ENCODE results near the gene ACOX3. TPM values are rescaled to one million over a fixed set of nuclear protein-coding genes. Genes with fewer than 3 reads are reported as not detected.
"Not testable (repeated sequence)": the region's sequence is repeated elsewhere in the genome, so short reads cannot be mapped to it uniquely, and the experiment has no call there.

ACOX3 gene
- polyA plus RNA-seq, 4 donors, result 13.0 to 18.6 (median 15.7) TPM

DNA sequence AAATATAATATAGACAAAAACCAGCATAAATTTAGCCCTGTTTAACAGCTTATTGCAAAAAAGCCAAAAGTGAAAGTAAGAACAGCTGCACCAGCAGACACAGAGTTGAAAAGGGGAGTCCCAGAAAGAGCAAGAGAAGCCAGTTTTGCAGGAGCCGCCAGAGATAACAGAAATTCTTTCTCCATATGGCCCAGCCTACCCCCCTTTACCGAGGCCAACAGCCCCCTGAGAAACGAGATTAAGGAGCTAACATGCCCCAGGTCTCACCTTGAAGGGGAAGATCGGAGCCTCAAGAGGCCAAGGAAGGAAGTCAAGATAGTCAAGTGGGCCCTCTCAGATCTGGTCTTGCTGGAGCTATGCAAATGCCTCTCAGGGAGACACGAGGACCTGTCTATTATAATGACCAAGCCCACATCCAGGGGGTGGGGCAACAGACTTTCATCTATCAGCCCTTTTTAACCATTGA is 4.8 kb downstream of the ACOX3 start:
- no peak for DNase-seq (ENCODE audit: low read depth in 4 of 4, low spot score in 3 of 4)

DNA sequence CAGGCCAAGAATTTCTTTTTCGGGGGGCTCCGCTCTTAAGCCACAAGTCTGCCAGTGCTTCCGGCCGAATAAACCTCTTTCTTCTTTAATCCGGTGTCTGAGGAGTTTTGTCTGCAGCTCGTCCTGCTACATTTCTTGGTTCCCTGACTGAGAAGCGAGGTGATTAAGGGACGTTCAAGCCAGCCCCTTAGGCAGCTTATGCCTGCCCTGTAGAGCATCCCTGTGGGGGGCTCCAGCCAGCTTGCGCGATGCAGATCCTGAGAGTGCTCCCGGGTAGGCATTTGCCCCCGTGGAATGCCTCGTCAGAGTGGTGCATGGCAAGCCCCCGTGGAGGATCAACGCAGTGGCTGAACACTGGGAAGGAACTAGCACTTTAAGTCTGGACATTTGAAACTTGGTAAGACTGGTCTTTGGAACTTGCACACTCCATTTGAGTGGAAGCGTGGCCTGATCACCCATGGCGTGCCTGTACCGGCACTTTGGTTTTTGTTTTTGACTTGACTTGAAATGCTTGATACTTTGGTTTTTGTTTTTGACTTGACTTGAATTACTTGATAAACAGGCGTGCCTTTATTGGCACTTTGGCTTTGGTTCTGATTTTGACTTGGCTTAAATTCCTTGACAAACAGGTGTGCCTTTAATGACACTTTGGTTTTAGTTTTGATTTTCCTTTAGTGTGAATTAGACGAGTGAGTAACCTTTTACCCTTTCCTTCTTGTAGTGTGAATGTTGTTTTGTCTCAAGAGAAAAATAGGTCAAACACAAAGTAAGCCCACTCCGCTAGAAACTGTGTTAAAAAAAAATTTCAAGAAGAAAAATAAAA is 6.1 kb downstream of the ACOX3 start:
- no peak for DNase-seq (ENCODE audit: low read depth in 4 of 4, low spot score in 3 of 4)

DNA sequence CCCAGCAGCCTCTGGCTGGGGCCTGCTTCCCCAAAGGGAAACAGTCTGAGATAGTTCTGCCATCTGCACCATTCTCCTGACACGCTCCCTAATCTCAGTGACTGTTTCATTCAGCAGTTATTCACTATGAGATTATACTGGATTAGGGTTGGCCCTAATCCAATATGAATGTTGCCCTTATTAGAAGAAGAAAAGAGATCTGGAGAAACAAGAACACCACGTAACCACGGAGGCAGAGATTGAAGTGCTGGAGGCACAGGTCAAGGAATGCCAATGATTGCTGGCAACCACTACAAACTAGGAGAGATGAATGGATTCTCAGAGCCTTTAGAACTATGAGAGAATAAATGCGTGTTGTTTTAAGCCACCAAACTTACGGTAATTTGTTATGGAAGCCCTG is 7.4 kb downstream of the ACOX3 start:
- DNase-seq (ENCODE audit: low read depth in 4 of 4, low spot score in 3 of 4), result no peak

DNA sequence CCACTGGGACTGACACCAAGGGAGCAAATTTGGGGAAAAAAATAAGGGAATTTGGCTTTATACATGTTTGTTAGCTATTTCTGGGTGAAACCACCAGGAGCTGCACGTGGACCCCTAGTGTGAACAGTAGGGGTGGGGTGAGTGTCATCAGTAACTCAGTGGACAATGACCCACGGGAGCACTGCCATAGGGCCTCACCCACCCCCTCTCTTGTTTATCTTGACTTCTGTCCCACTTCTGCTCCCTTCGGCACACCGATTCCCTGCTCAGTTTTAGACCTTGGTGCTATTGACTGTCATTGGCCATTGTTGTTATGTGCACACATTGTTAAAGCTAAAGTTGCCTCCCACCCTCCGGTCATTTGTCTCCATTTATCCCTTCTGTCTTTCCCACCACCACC is 9.0 kb downstream of the ACOX3 start:
- DNase-seq (ENCODE audit: low read depth in 4 of 4, low spot score in 3 of 4), result no peak

DNA sequence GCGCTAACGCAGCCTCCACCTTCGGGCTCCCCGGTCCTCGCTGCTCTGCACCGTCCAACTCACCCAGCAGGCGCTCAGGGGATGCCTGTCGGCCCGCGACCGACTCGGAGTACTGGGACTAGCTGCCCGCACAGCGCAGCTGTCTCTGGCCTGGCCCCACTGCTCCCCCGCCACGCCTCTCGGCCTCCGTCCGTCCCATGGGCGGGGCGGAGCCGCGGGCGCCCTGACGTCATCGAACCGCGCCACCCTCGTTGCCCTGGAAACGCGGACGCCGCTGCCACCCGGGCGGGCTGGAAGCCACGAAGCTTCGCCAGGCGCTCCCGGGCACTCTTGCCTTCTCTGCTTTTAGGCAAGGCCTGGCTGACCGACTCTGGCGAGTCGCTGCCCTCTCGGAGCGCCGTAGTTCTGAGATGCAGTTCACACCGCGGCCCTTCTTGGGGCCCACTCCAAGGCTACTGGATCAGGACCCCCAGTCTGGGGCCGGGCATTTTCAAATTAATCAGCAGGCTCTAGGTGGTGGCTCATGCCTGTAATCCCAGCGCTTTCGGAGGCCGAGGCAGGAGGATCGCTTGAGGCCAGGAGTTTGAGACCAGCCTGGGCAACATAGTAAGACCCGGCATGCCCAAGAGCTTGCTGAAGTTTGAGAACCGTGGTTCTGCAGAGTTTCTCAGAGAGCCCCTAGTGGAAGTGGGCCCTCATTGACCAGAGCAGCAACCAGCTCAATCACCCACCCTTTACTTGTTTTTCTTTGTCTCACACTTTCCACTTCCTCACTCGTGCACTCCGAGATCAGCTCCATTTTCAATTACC is 12.0 kb downstream of the ACOX3 start:
- DNase-seq (ENCODE audit: low read depth in 4 of 4, low spot score in 3 of 4), result peak; percentile 63 to 78 (median 75)

DNA sequence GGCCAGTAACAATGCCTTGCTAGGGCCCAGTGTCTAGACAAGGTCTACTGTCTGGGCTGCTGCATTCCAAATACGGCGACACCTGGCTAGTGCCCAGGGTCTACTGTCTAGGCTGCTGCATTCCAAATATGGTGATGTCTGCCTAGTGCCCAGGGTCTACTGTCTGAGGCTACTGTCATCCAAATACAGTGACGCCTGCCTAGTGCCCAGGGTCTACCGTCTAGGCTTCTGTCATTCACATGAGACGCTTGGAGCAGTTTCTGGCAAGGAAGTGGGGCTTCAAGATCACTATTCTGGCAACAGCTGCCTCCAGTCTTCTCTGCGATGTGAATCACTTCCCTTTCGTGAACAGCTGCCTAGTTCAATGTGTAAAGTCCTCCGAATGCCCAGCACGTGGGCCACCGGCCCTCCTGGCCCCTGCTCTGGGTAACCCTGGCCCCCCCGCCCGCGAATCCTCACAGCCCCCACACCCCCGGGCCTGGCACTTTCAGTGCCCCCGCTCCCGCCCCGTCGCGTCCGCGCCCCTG is 12.7 kb downstream of the ACOX3 start:
- DNase-seq (ENCODE audit: low read depth in 4 of 4, low spot score in 3 of 4), result no peak

DNA sequence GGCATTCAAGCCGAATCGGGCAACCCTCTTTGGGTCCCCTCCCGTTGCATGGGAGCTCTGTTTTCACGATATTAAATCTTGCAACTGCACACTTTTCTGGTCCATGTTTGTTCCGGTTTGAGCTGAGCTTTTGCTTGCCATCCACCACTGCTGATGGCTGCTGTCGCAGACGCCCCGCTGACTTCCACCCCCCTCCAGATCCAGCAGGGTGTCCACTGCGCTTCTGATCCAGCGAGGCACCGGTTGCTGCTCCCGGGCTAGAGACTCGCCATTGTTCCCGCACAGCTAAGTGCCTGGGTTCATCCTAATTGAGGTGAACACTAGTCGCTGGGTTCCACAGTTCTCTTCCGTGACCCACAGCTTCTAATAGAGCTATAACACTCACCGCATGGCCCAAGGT is 13.3 kb downstream of the ACOX3 start:
- no peak for DNase-seq (ENCODE audit: low read depth in 4 of 4, low spot score in 3 of 4)

DNA sequence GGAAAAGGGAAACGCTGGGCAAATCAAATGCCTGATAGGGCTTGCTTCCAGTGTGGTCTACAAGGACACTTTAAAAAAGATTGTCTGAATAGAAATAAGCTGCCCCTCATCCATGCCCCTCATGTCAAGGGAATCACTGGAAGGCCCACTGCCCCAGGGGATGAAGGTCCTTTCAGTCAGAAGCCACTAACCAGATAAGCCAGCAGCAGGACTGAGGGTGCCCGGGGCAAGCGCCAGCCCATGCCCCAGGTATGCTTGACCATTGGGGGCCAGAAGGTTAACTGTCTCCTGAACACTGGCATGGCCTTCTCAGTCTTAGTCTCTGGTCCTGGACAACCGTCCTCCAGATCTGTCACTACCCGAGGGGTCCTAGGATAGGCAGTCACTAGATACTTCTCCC is 17.7 kb downstream of the ACOX3 start:
- no peak for DNase-seq (ENCODE audit: low read depth in 4 of 4, low spot score in 3 of 4)

DNA sequence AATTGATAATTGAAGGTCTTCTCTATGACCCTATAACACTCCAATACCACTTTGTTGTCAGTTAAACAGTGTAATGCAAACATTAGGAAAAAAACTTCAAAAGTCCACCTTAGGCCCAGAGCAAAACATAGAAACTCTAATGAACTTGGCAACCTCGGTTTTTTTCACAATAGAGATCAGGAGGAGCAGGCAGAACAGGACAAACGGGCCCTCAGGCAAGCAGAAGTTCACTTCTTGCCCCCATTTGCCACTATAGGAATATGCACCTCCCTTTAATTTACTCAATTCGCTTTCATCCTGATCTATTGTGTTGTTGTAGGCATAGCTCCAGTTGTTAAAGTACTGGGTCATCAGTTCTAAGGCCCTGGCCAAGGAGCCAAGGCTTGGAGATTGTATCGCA is 18.2 kb downstream of the ACOX3 start:
- DNase-seq (ENCODE audit: low read depth in 4 of 4, low spot score in 3 of 4), result no peak

DNA sequence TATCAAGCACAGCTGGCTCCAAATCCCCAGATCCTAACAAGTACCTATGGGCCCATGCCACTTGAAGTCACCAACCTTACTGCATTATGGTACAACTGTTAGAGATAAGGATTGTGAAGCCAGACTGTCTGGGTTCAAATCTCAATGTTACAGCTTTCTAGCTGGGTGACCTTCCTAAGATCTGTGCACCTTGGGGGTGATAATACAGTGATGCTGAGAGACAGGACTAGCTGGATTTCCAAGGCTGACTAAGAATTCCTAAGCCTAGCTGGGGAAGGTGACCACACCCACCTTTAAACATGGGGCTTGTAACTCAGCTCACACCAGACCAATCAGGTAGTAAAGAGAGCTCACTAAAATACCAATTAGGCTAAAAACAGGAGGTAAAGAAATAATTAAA is 20.4 kb downstream of the ACOX3 start:
- DNase-seq (ENCODE audit: low read depth in 4 of 4, low spot score in 3 of 4), result not testable (repeated sequence)

DNA sequence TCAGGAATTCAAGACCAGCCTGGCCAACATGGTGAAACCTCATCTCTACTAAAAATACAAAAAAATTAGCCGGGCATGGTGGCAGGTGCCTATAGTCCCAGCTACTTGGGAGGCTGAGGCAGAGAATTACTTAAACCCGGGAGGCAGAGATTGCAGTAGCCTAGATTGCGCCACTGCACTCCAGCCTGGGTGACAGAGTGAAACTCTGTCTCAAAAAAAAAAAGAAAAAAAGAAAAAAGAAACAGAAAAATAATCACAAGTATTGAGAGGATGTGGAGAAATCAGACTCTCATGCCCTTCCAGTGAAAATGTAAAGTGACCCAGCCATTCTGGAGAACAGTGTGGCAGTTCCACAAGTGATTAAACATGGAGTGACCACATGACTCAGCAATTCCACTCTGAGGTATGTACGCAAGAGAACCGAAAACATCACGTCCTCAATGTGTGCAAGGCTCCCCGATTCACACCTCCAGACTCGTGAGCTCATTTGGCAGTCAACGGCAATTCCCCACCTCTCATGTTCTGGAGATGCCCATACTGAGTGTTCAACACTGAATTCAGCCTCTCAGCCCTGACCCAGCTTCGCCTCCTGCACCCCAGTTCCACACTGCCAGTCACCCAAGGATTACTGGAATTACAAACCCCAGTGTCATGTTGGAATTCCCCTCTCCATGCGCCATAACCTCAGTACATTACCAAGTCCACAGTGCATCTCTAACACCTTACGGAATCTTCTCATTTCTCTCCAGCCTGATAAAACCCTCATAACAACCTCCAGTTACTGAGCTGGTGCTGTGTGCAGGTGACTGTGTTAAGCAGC is 21.1 kb downstream of the ACOX3 start:
- no peak for DNase-seq (ENCODE audit: low read depth in 4 of 4, low spot score in 3 of 4)

DNA sequence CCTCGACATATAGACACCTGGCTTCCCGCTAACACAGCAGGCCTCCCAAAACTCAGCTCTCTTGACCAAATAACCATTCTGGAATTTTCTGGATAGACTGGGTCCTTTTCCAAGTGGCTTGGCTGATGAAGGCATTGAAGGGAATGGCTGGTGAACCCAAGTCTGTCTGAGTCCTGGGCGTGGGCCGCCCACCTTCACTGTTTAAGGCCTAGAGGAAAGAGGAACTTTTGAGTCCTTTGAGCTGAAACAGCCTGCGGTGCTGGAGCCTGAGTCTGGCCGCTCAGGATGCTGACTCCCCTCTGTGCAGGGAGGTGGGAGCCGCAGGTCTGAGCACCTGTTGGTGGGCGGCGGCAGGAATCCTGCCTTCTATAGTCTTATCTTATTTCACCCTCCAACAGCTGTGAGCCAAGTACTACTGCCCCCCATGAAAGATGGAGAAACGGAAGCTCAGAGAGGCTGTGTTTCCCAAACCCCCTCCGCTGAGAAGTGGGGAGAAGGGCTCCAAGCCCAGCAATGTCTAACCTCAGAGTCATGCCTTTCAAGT is 23.4 kb downstream of the ACOX3 start:
- no peak for DNase-seq (ENCODE audit: low read depth in 4 of 4, low spot score in 3 of 4)

DNA sequence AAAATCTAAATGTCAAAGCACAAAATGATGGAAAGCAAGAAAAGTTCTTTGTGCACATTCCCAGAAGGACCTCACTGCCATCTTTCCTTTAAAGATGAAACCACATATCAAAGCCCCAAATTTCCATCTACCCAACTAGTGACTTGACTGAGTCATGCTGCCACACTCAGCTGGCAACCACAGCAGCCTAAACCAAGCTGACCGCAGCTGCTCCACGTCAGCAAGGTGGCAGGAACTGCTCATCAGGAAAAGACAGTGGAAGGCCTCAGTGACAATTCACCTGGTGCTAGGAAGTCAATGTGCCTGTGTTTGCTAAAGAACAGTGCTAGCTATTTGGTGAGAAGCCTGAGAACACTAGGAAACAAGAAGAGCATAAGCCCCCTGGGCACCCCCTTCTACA is 26.1 kb downstream of the ACOX3 start:
- DNase-seq (ENCODE audit: low read depth in 4 of 4, low spot score in 3 of 4), result no peak

DNA sequence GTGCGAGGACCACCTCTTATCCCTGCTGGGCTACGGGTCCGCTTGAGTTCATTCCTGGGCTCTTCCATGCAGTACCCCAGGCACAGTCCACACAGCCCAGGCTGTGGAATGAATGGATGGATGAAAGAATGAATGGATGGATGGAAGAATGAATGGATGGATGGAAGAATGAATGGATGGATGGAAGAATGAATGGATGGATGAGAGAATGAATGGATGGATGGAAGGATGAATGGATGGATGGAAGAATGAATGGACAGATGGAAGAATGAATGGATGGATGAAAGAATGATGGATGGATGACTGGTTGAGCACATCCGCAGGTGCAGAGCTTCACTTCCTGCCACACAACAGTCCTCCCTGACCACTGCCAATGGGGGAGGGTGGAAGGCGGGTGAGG is 28.2 kb downstream of the ACOX3 start:
- no peak for DNase-seq (ENCODE audit: low read depth in 4 of 4, low spot score in 3 of 4)

DNA sequence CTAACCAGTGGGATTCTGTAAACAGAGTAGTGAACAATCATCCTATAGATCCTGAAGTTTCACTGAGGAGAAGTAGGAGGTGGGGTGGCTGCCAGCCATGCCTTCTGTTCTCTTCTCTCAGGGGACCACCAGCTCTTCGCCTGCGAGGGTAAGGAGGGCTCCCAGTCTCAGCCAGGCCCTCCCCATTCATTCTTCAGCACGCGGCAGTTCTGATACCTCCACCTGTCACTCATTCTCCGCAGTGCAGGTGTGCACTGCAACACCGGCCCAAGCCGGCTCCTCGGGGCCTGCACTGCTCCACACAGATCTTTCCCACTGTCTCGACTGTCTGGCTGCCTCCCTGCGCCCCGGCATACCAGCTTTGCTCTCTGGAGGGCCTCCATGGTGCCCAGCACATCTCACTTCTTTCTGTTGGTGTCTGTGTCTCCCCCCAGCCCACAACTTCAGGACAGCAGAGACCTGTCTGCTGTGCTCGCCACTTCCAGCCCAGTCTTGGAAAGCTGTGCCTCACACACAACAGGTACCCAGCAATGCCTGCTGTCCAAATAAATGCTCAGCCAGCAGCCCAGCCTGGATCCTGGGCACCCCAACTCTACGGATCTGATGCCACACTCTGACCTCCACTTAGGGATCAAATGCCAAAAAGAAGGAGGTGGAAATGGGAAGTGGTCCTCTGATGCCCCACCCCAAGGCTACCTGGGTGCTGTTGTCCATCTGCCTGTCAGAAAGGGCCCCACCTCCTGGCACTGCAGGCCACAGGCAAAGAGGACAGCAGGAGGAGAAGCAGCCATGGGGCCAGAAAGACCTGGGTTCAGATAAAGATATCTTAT is 29.0 kb downstream of the ACOX3 start:
- no peak for DNase-seq (ENCODE audit: low read depth in 4 of 4, low spot score in 3 of 4)

DNA sequence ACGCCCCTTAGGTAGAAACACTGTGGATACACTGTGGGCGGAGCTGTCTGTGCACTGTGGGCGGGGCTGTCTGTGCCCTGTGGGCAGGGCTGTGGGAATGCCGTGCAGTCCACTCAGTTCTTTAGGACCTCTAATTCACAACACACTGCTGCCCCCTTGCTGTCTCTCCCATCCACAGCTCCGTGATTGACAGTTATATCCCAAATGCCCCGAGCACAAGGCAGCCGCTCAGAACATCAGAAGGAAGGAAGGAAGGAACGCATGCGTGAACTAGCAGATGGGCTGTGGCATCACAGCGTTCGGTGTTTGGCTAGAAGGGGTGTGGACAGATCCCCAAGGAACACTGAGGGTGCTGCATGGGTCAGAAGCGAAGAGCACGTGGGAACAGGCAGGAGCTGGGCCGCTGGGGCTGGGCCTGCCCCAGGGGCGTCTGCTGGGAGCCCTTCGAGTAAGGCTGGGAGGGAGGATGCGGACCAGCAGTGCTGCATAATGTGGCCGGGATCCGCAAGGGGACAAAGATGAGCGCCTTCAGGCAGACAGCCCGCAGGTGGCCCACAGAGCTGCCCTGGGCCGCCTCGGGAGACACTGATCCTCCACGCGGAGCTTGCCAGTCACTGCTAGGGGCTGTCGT is 29.8 kb downstream of the ACOX3 start:
- no peak for DNase-seq (ENCODE audit: low read depth in 4 of 4, low spot score in 3 of 4)

DNA sequence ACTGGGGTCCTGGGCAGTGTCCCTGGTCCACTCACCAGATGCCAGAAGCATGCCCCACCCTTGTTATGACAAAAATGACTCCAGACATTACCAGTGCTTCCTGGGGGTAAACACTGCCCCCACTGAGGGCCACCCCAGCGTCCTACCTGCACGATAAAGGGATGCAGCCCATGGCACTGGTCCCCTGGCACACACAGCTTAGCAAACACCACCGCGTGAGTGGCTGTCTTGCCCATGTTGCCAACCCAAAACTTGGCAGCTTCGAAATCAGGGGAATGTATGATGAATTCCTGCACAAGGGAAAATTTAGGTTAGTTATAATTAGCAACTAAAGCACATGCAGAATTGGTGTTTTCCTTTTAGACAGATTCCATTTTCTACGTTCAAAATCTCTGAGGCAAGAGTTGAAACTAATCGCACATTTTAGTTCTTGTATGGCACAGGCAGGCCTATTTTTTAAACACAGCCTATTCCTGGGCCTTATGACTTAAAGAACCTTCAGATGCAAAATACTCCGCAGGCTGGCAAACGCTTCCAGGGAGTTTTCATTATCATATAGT is 30.4 kb downstream of the ACOX3 start:
- DNase-seq (ENCODE audit: low read depth in 4 of 4, low spot score in 3 of 4), result no peak

DNA sequence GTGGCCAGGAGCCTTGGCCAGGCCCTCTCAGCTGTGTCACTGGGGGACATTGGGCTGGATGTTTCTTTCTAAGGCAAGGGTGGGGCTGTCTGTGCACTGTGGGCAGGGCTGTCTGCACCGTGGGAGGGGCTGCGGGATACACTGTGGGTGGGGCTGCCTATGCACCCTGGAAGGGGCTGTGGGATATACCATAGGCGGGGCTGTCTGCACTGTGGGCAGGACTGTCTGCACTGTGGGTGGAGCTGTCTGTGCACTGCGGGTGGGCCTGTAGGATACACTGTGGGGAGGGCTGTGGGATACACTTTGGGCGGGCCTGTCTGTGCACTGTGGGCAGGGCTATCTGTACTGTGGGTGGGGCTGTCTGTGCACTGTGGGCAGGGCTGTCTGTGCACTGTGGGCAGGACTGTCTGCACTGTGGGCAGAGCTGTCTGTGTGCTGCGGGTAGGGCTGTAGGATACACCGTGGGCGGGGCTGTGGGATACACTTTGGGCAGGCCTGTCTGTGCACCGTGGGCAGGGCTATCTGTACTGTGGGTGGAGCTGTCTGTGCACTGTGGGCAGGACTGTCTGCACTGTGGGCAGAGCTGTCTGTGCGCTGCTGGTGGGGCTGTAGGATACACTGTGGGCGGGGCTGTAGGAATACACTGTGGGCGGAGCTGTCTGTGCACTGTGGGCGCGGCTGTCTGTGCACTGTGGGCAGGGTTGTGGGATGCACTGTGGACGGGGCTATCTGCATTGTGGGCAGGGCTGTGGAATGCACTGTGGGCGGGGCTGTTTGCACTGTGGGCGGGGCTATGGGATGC is 31.1 kb downstream of the ACOX3 start:
- DNase-seq (ENCODE audit: low read depth in 4 of 4, low spot score in 3 of 4), result no peak
